Gastrocnemius medialis (tissue), 4 donors: Measurements from ENCODE around the gene FAM168A. TPM values are rescaled to one million over a fixed set of nuclear protein-coding genes. Genes with fewer than 3 reads are reported as not detected.

Source experiments
- ATAC-seq, 2 donors: fragments of 150-250 bp; one replicate each; pipeline ENCODE4 v1.9.1; 2016
- DNase-seq, 2 donors: peaks; one replicate each; pipeline ENCODE4 v3.0.0-alpha.2; 2019
- H3K27ac ChIP-seq, 4 donors: fragments of 200-600 bp; sonication (generic); 1 replicate in 1 of 4; 2 replicates in 3 of 4; pipeline ENCODE4 v1.5.1; 2016 to 2018; ENCODE audit warnings: mild to moderate bottlenecking in 2 of 4, moderate library complexity in 1 of 4
- H3K27me3 ChIP-seq, 3 donors: fragments of 200-600 bp; sonication (generic) in 2 of 3; 1 replicate in 1 of 3; 2 replicates in 2 of 3; pipeline versions ENCODE4 v1.5.1 to v1.6.0; 2016 to 2019; ENCODE audit warnings: mild to moderate bottlenecking in 1 of 3, moderate library complexity in 1 of 3
- H3K36me3 ChIP-seq, 2 donors: fragments of 200-600 bp; sonication (generic) in 1 of 2; one replicate each; pipeline ENCODE4 v1.5.1; 2017 to 2018
- H3K4me1 ChIP-seq, 2 donors: fragments of 200-600 bp; sonication (generic) in 1 of 2; one replicate each; pipeline ENCODE4 v1.5.1; 2016 to 2017; ENCODE audit warnings: mild to moderate bottlenecking in 2 of 2
- H3K4me3 ChIP-seq, 4 donors: fragments of 200-600 bp; sonication (generic) in 3 of 4; 1 replicate in 1 of 4; 2 replicates in 3 of 4; pipeline ENCODE4 v1.5.1; 2016 to 2019; ENCODE audit warnings: mild to moderate bottlenecking in 2 of 4
- H3K9me3 ChIP-seq, 3 donors: fragments of 200-600 bp; sonication (generic) in 2 of 3; 1 replicate in 1 of 3; 2 replicates in 2 of 3; pipeline ENCODE4 v1.5.1; 2016 to 2019
- CTCF ChIP-seq, 5 experiments: fragments of 450-650 bp in 3 of 5; fragments of 200-600 bp in 2 of 5; sonication (generic) in 2 of 5; IDR thresholded peaks in 4 of 5; conservative IDR thresholded peaks in 1 of 5; 1 replicate in 4 of 5; 2 replicates in 1 of 5; pipeline ENCODE4 v1.5.1; 2016 to 2019; ENCODE audit warnings: antibody characterized with exemption in 5 of 5, mild to moderate bottlenecking in 3 of 5, moderate library complexity in 3 of 5
- POLR2A ChIP-seq, 2 donors: fragments of 450-650 bp; IDR thresholded peaks; one replicate each; pipeline ENCODE4 v1.6.1; 2017; ENCODE audit warnings: antibody characterized with exemption in 2 of 2, mild to moderate bottlenecking in 2 of 2, moderate library complexity in 2 of 2
- in situ Hi-C, 4 donors: fragments of 200-750 bp; cut with MboI; loops; one replicate each; pipeline versions ENCODE4 v1.15.0 to v1.8.0; 2017; ENCODE audit warnings: low sequenced_read_pairs in 4 of 4
- intact Hi-C: fragments of 100-400 bp; cut with DNase I; formaldehyde crosslinking; loops from one replicate; pipeline ENCODE4 v1.15.1; 2023; ENCODE audit warnings: low total_unique reads
- total RNA-seq, 4 donors: library from RNA; depleted of rRNA; stranded (reverse); fragments of >200 nt; gene quantifications; one replicate each; pipeline versions ENCODE4 v1.1.0 to v1.2.3, GENCODE V29; 2016

Gene FAM168A
- total RNA-seq, 4 donors from 2014 or later = 15.9 to 29.3 (median 21.4) TPM

GRCh38 chr11:73537969-73538368 is 59.9 kb downstream of the FAM168A start:
- in situ Hi-C loops = no loop called here
- intact Hi-C loops = no loop called here
- no peak overlapping the region for H3K4me3 ChIP-seq
- DNase-seq (no peak), ATAC-seq (no peak)
- no peaks in the 10 kb centered on the region for H3K9me3 ChIP-seq
- no peaks in the 10 kb centered on the region for H3K27me3 ChIP-seq
- H3K36me3 ChIP-seq = no peaks in the 10 kb centered on the region
- peaks cover 6 to 21% of the 10 kb centered on the region in 2 donors for H3K4me1 ChIP-seq
- H3K27ac ChIP-seq = no peak overlapping the region
- no peak for TF ChIP-seq CTCF (IDR thresholded peaks at IDR 0.05 in 4 of 5, conservative IDR thresholded peaks at IDR 0.05 in 1 of 5)
- no peak for TF ChIP-seq POLR2A (IDR thresholded peaks at IDR 0.05)

- intact Hi-C loops (no loop called here), in situ Hi-C loops (no loop called here)
- no peaks in the 10 kb centered on the region for H3K36me3 ChIP-seq
- H3K4me1 ChIP-seq = peaks cover 6 to 11% of the 10 kb centered on the region in 2 donors
- H3K4me3 ChIP-seq = no peak overlapping the region
- H3K27me3 ChIP-seq = no peaks in the 10 kb centered on the region
- H3K27ac ChIP-seq = no peak overlapping the region
- no peak for DNase-seq
- ATAC-seq = no peak
- H3K9me3 ChIP-seq = no peaks in the 10 kb centered on the region
- TF ChIP-seq CTCF (IDR thresholded peaks at IDR 0.05 in 4 of 5, conservative IDR thresholded peaks at IDR 0.05 in 1 of 5) = no peak
- no peak for TF ChIP-seq POLR2A (IDR thresholded peaks at IDR 0.05)
Measured at GRCh38 chr11:73536961-73537360, 61.0 kb downstream of the FAM168A start.

GRCh38 chr11:73532310-73532709 is 65.6 kb downstream of the FAM168A start:
- Histone ChIP-seq H3K4me3 (no peak overlapping the region), H3K27ac (no peak overlapping the region), H3K36me3 (no peaks in the 10 kb centered on the region), H3K27me3 (no peaks in the 10 kb centered on the region), H3K9me3 (no peaks in the 10 kb centered on the region), H3K4me1 (peaks cover 10 to 25% of the 10 kb centered on the region in 2 donors)
- no peak for DNase-seq
- in situ Hi-C loops = no loop called here
- ATAC-seq = no peak
- intact Hi-C loops = no loop called here
- no peak for TF ChIP-seq POLR2A (IDR thresholded peaks at IDR 0.05)
- no peak for TF ChIP-seq CTCF (IDR thresholded peaks at IDR 0.05 in 4 of 5, conservative IDR thresholded peaks at IDR 0.05 in 1 of 5)

GRCh38 chr11:73531386-73531785 is 66.5 kb downstream of the FAM168A start:
- no peak for ATAC-seq

More at GRCh38 chr11:73531386-73531785, 66.5 kb downstream of the FAM168A start:
- TF ChIP-seq POLR2A (IDR thresholded peaks at IDR 0.05) (no peak), CTCF (IDR thresholded peaks at IDR 0.05 in 4 of 5, conservative IDR thresholded peaks at IDR 0.05 in 1 of 5) (no peak)
- in situ Hi-C loops (no loop called here), intact Hi-C loops (no loop called here)
- Histone ChIP-seq H3K9me3 (no peaks in the 10 kb centered on the region), H3K4me1 (peaks cover 16 to 34% of the 10 kb centered on the region in 2 donors), H3K27ac (no peak overlapping the region), H3K27me3 (no peaks in the 10 kb centered on the region), H3K4me3 (no peak overlapping the region), H3K36me3 (no peaks in the 10 kb centered on the region)
- no peak for DNase-seq
